Endodermal cell (in vitro differentiated cells): ENCODE measurements around the gene TBC1D24. TPM values are rescaled to one million over a fixed set of nuclear protein-coding genes. Genes with fewer than 3 reads are reported as not detected.
"Not testable (repeated sequence)": the region's sequence is repeated elsewhere in the genome, so short reads cannot be mapped to it uniquely, and the experiment has no call there.

ENCODE experiments used
- DNase-seq: peaks from one replicate; pipeline ENCODE4 v3.0.0-alpha.2; 2017
- H3K27ac ChIP-seq: 2 replicates; pipeline ENCODE4 v1.5.1; 2013; ENCODE audit warnings: mild to moderate bottlenecking, low read depth, low read length, moderate library complexity
- H3K27me3 ChIP-seq: 2 replicates; pipeline ENCODE4 v1.6.1; 2013; ENCODE audit warnings: mild to moderate bottlenecking, low read length, moderate library complexity; ENCODE audit not compliant: insufficient read depth, control insufficient read depth, poor library complexity, severe bottlenecking
- H3K36me3 ChIP-seq: 2 replicates; pipeline ENCODE4 v1.7.0; 2013; ENCODE audit warnings: mild to moderate bottlenecking, low read length, moderate library complexity; ENCODE audit not compliant: control insufficient read depth, insufficient read depth
- H3K4me1 ChIP-seq: one replicate; pipeline ENCODE4 v1.7.0; 2013; ENCODE audit warnings: low read length; ENCODE audit not compliant: control insufficient read depth, insufficient read depth
- H3K4me3 ChIP-seq: 2 replicates; pipeline ENCODE4 v1.5.1; 2013; ENCODE audit warnings: mild to moderate bottlenecking, low read length, moderate library complexity
- H3K9ac ChIP-seq: 2 replicates; pipeline ENCODE4 v1.6.1; 2013; ENCODE audit warnings: mild to moderate bottlenecking, low read length, moderate library complexity; ENCODE audit not compliant: poor library complexity, severe bottlenecking; ENCODE audit errors: extremely low read depth
- H3K9me3 ChIP-seq: 2 replicates; pipeline ENCODE4 v1.6.1; 2013; ENCODE audit warnings: mild to moderate bottlenecking, low read length, moderate library complexity; ENCODE audit not compliant: control insufficient read depth
- H3K27ac Mint-ChIP-seq: 2 replicates; pipeline ENCODE4 v1.8.0; 2020; ENCODE audit warnings: mixed read lengths
- H3K27me3 Mint-ChIP-seq: 2 replicates; pipeline ENCODE4 v1.8.0; 2021; ENCODE audit warnings: mild to moderate bottlenecking, mixed read lengths; ENCODE audit not compliant: insufficient read depth
- H3K36me3 Mint-ChIP-seq: 2 replicates; pipeline ENCODE4 v1.8.0; 2020; ENCODE audit warnings: low read depth, mixed read lengths
- H3K4me1 Mint-ChIP-seq: 2 replicates; pipeline ENCODE4 v1.8.0; 2020; ENCODE audit warnings: mixed read lengths
- H3K4me3 Mint-ChIP-seq: 2 replicates; pipeline ENCODE4 v1.8.0; 2020; ENCODE audit warnings: mild to moderate bottlenecking, moderate library complexity, mixed read lengths
- H3K9me3 Mint-ChIP-seq: 2 replicates; pipeline ENCODE4 v1.8.0; 2020; ENCODE audit warnings: mild to moderate bottlenecking, mixed read lengths
- CTCF ChIP-seq: fragments of 200-600 bp; sonication (generic); conservative IDR thresholded peaks from 2 replicates; pipeline ENCODE4 v1.5.0; 2021; ENCODE audit warnings: antibody characterized with exemption, mild to moderate bottlenecking
- WGBS, 2 experiments: methylation state at CpG; one replicate each; pipeline versions ENCODE4 v1.1.5 to v1.1.7; 2013; ENCODE audit warnings: missing lambda C conversion rate in 2 of 2, mixed read lengths in 1 of 2; ENCODE audit not compliant: insufficient coverage in 1 of 2, insufficient read length in 1 of 2; 5-methylcytosine and 5-hydroxymethylcytosine counted together
- total RNA-seq, 2 donors: library from RNA; stranded (reverse); fragmentation: NEBNext Ultra II Directional in 1 of 2; extraction: Animal tissue kit (Norgen Biotek cat#: 25700) in 1 of 2; gene quantifications; 2 replicates in 1 of 2; 3 replicates in 1 of 2; pipeline ENCODE4 v1.2.1, GENCODE V29; 2021

TBC1D24 gene
- total RNA-seq, 2 donors from 2014 or later: 15.7 to 19.4 TPM

- TF ChIP-seq CTCF: no peak
- Mint-ChIP-seq H3K36me3 (no peaks in the 10 kb centered on the region), H3K4me1 (peaks cover 2% of the 10 kb centered on the region), H3K27me3 (peaks cover 30% of the 10 kb centered on the region), H3K9me3 (no peaks in the 10 kb centered on the region), H3K4me3 (no peak overlapping the region), H3K27ac (no peak overlapping the region)
- no peak overlapping the region for H3K27ac ChIP-seq
- no peak overlapping the region for H3K9ac ChIP-seq
- DNase-seq: no peak
- H3K4me3 ChIP-seq: no peak overlapping the region
- no peaks in the 10 kb centered on the region for H3K36me3 ChIP-seq
- 90 to 94% methylated on average over 3 of the region's 3 CpGs for WGBS, 2 experiments
- no peaks in the 10 kb centered on the region for H3K9me3 ChIP-seq
- H3K4me1 ChIP-seq: peaks cover 3% of the 10 kb centered on the region
- peaks cover 27% of the 10 kb centered on the region for H3K27me3 ChIP-seq
Observed at GRCh38 chr16:2476741-2477140, 1.8 kb downstream of the TBC1D24 start.

- Histone ChIP-seq H3K4me1 (peaks cover 3% of the 10 kb centered on the region), H3K27me3 (peaks cover 22% of the 10 kb centered on the region), H3K9ac (no peak overlapping the region), H3K27ac (no peak overlapping the region), H3K4me3 (no peak overlapping the region), H3K36me3 (no peaks in the 10 kb centered on the region), H3K9me3 (no peaks in the 10 kb centered on the region)
- 91 to 95% methylated on average over 3 of the region's 3 CpGs for WGBS, 2 experiments
- H3K27me3 Mint-ChIP-seq: peaks cover 24% of the 10 kb centered on the region
- DNase-seq: no peak
- TF ChIP-seq CTCF: no peak
- H3K9me3 Mint-ChIP-seq: no peaks in the 10 kb centered on the region
- H3K4me3 Mint-ChIP-seq: no peak overlapping the region
- H3K4me1 Mint-ChIP-seq: peaks cover 2% of the 10 kb centered on the region
- H3K36me3 Mint-ChIP-seq: no peaks in the 10 kb centered on the region
- H3K27ac Mint-ChIP-seq: no peak overlapping the region
Observed at GRCh38 chr16:2477327-2477726, 2.4 kb downstream of the TBC1D24 start.

GRCh38 chr16:2478279-2478678 lies 3.4 kb downstream of the TBC1D24 start:
- Histone ChIP-seq H3K4me1 (peaks cover 3% of the 10 kb centered on the region), H3K27me3 (peaks cover 12% of the 10 kb centered on the region), H3K4me3 (no peak overlapping the region), H3K36me3 (no peaks in the 10 kb centered on the region), H3K27ac (no peak overlapping the region), H3K9ac (no peak overlapping the region), H3K9me3 (no peaks in the 10 kb centered on the region)
- H3K27ac Mint-ChIP-seq: no peak overlapping the region
- no peak for TF ChIP-seq CTCF
- no peaks in the 10 kb centered on the region for H3K36me3 Mint-ChIP-seq
- peaks cover 14% of the 10 kb centered on the region for H3K27me3 Mint-ChIP-seq
- peaks cover 1% of the 10 kb centered on the region for H3K4me1 Mint-ChIP-seq
- no peak overlapping the region for H3K4me3 Mint-ChIP-seq
- DNase-seq: no peak
- no peaks in the 10 kb centered on the region for H3K9me3 Mint-ChIP-seq
- 92 to 93% methylated on average over 5 to 8 of the region's 8 CpGs for WGBS, 2 experiments

- not testable (repeated sequence) for H3K4me3 ChIP-seq, H3K27ac Mint-ChIP-seq, H3K4me3 Mint-ChIP-seq, H3K9ac ChIP-seq, H3K36me3 ChIP-seq, H3K9me3 ChIP-seq, H3K4me1 ChIP-seq, H3K9me3 Mint-ChIP-seq, H3K36me3 Mint-ChIP-seq, DNase-seq, H3K27ac ChIP-seq, H3K4me1 Mint-ChIP-seq
- 91 to 95% methylated on average over 10 of the region's 10 CpGs for WGBS, 2 experiments
- peaks cover 12% of the 10 kb centered on the region for H3K27me3 Mint-ChIP-seq
- H3K27me3 ChIP-seq: peaks cover 12% of the 10 kb centered on the region
Observed at GRCh38 chr16:2479996-2480395, 5.1 kb downstream of the TBC1D24 start.
